ENCODE results near the gene KDM4B. TPM values are rescaled to one million over a fixed set of nuclear protein-coding genes. Genes with fewer than 3 reads are reported as not detected.

KDM4B gene
- total RNA-seq, 1 donor from 2014 or later = 34.6 TPM

DNA sequence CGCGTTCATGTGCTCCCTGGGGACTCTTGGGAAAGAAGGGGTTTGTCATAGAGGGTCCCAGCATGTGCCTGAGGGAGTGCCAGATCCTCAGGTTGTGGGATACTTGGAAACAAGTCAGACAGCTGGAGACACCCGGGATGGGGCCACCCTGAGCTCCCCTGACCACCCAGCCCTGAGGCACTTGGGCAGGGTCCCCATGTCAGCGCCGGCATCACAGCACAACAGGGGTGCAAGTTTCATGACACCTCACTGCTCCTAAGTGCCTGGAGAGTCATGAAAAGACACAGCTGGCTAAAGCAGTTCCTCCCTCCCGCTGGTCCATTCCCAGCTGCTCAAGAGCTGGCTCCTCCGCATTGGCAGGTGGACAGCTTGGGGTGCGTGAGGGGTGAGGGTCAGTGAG lies 102.7 kb downstream of the KDM4B start:
- intact Hi-C loops (cut with DNase I) = no loop called here
- no peak for DNase-seq

DNA sequence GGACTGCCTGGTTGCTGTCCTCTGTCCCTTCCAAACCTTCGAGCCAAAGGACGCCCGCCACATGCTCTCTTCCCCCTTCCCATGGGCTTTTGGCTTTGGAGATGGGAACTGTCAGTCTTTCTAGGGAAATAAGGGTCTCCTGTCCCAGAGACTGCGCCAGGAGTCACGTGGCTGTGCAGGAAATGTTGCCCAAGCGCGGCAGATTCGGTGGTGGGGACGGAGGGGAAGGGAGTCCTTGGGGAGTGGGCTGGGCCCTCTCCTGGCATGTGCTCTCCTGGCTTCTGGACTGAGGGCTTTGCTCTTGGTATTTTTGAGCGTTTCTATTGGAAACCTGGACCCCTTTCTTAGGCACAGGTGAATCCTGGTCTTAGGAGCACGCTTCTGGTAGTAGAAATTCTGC lies 103.2 kb downstream of the KDM4B start:
- peak; percentile 36 for ATAC-seq (ENCODE audit: poor library complexity)
- peak; percentile 66 for DNase-seq
- intact Hi-C loops (cut with DNase I) = no loop called here

More for the DNA sequence above, 102.7 kb downstream of the KDM4B start:
- ATAC-seq (ENCODE audit: poor library complexity) = peak; percentile 19

DNA sequence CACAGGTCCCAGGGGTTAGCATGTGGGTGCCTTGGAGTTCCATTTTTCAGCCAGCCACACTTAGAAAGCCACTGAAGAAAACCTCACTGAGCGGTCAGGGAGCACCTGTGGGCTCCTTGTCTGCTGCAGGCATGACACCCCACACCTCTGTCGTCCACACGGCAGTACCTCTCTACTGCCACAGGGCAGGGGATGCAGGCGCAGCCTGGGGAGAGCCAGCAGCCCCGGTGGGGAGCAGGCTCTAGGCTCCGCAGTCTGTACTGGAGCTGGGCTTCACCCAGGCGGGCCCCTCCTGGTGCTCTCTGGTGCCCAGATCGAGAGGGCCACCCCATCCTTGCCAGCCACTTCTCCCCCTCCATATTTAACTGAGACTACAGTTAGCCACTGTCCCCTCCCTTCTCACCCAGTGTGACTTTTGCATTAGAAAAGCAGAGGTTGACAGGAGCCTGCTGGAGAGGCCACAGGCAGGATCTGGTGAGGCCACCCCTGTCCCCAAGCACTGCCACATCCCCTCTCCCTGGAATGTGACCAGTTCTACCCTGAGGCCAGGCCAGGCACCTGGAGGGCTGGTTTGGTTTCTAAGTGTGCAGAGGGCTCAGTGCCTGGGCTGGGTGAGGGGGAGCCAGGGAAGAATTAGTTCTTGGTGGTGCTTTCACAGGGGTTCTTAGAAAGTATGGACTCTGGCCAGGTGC lies 104.4 kb downstream of the KDM4B start:
- no peak for DNase-seq
- intact Hi-C loops (cut with DNase I) = no loop called here
- ATAC-seq (ENCODE audit: poor library complexity) = no peak

DNA sequence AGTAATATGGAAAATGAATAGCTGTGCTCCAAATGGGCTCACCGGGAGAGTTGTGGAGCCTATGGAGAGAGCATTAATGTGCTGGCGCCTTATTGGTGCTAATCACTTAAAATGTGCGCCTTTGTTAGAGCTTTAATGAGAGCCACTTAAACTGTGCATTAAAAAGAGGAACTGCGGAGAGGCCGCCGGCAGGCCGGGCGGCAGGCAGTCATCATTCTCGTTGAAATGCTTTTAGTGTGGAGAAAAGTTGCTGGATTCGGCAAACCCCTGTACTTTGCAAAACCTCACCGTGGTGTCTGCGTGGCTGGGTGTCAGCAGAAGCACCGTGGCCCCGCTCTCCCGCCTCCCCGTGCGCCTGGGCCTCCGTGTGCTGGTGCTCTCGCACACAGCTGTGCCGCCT lies 105.5 kb downstream of the KDM4B start:
- no peak for ATAC-seq (ENCODE audit: poor library complexity)
- DNase-seq = no peak
- intact Hi-C loops (cut with DNase I) = no loop called here

DNA sequence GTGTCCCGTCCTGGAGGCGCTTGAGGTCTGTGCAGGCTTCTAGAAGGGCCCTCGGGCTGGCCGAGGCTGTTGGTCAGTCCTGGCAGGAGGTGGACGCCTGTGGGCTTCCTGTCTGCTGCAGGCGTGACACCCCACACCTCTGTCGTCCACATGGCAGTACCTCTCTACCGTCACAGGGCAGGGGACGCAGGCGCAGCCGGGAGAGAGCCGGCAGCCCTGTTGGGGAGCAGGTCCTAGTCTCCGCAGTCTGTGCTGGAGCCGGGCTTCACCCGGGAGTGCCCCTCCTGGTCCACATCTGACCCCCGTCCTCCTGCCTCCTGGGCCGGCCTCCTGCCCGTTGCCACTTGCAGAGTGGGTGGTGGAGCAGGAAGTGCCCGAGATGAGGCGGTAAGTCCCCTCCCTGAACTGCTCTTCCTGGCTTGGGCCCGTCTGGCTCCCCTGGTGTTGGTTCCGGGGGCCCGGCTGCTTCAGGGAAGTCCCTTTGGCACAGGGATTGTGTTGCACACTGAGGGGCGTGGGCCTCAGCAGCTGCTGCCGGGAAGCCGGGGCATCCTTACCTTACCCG lies 106.0 kb downstream of the KDM4B start:
- ATAC-seq (ENCODE audit: poor library complexity) = no peak
- DNase-seq = no peak
- intact Hi-C loops (cut with DNase I) = no loop called here

DNA sequence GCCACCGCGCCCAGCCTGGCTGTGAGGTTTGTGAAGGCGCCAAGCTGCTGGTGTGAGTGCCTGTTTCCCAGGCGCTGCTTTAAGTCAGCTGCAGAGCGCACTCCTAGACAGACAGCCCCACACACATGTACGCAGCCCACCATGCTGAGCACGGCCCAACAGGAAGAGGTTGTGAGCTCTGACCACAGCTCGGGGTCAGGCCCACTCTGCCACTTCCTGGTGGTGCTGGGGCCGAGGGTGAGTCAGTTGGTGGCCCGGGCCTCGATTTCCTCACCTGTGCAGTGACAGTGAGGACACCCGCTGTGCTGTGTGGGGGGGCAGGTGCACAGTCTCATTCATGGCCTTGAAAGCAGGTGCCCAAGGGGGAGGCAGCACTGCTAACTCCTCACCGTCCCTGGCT lies 106.7 kb downstream of the KDM4B start:
- DNase-seq (no peak), ATAC-seq (ENCODE audit: poor library complexity) (no peak)
- intact Hi-C loops (cut with DNase I) = no loop called here

DNA sequence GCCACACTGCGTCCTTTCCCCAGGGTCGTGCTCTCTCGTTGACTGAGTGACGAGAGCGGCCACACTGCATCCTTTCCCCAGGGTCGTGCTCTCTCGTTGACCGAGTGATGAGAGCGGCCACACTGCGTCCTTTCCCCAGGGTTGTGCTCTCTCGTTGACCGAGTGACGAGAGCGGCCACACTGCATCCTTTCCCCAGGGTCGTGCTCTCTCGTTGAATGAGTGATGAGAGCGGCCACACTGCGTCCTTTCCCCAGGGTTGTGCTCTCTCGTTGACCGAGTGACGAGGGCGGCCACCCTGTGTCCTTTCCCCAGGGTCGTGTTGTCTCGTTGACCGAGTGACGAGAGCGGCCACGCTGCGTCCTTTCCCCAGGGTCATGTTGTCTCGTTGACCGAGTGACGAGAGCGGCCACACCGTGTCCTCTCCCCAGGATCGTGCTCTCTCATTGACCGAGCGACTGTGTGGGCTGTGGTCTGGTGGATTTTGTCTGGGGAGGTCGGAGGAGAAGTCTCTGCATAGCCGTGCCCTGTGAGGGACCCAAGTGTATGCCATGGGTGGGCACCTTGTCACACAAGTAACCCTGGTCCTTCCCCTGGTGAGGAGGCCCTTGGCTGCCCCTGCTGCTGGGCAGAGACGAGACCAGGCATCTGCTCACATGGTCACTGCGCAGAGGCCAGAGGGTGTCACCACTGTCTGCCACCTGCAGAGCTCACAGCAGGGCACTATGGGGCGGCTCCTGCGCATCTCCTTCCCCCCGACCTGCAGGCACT lies 107.7 kb downstream of the KDM4B start:
- no peak for DNase-seq
- intact Hi-C loops (cut with DNase I) = no loop called here
- no peak for ATAC-seq (ENCODE audit: poor library complexity)

DNA sequence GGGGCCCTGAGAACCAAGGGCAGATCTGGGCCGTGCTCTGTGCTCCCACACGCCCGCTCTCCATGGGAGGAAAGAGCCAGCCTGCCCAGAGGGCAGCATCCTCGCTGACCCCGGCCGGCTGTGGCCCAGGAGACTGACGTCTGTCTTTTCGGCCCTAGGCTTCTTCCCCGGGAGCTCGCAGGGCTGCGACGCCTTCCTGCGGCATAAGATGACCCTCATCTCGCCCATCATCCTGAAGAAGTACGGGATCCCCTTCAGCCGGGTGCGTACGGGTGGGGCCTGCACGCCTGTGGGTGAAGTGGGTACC lies 108.2 kb downstream of the KDM4B start:
- ATAC-seq (ENCODE audit: poor library complexity) = no peak
- no peak for DNase-seq
- intact Hi-C loops (cut with DNase I) = no loop called here

DNA sequence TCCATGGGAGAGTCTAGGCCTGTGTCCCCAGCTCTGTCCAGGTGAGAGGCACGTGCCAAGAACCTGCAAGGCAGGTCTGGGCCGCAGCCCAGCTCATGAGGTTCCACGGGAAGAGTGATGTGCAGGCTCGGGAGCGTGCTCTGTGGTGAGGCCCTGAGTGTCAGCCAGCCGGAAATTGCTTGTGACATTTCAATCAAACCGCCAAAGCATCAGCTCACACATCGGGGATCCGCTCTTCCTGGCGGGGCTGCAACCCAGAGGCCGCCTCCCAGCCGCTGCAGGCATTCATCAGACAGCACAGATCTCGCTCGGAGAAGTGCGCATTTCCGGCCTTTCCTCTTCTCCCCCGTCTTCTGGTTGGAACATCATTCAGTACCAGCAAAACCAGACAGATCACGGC lies 109.3 kb downstream of the KDM4B start:
- ATAC-seq (ENCODE audit: poor library complexity) (peak; percentile 25), DNase-seq (no peak)

DNA sequence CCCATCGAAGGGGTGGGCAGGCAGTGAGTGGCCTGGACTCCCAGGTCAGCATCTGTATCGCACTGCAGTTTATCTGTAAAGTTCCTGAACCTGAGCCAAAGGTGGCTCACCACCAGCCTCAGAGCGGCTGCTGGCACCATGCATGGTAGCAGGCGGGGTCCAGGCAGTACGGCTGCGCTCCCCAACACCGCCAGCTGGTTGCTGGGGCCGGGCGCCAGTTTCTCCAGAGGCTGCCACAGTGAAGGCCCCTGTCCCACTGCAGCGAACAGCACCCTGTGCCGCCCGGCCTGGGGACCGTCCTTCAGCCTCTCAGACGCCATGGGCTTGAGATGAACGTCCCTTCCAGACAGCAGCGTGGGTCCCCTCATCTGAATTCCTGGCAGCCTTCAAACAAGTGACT lies 109.8 kb downstream of the KDM4B start:
- DNase-seq (peak; percentile 61), ATAC-seq (ENCODE audit: poor library complexity) (peak; percentile 76)
- intact Hi-C loops (cut with DNase I) = no loop called here

More for the DNA sequence above, 109.3 kb downstream of the KDM4B start:
- intact Hi-C loops (cut with DNase I) = no loop called here

DNA sequence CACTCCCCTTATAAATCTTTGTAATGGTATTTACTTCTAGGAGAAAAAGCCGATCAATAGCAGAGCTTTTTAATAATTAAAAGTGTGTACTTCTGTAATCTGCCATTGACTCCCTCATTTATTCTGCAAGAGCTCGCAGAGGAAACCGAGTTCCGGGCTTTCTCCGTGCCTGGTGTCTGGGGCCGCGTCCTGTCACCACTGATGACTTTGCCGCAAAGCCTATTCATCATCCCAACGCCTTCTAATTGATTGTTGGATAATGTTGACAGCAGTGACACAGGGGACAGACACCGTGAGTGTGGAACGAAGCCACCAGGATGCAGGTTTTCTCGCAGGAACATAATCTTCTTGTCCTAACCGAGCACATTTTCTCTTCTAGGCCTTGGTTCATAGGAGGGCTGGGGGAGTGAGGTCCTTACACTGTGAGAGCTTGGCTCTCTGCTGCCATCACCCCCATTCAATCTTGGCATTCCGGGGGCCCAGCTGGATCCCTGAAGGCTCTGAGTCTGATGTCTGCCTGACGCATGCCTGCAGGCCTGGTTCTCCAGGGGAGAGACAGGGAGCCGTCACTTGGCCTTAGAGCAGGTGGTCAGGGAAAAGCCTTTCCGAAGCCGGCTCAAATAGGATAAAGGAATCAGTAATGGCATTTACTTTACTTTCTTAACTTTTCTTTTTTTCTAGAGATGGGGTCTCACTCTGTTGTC lies 110.3 kb downstream of the KDM4B start:
- ATAC-seq (ENCODE audit: poor library complexity) (no peak), DNase-seq (no peak)
- intact Hi-C loops (cut with DNase I) = no loop called here

DNA sequence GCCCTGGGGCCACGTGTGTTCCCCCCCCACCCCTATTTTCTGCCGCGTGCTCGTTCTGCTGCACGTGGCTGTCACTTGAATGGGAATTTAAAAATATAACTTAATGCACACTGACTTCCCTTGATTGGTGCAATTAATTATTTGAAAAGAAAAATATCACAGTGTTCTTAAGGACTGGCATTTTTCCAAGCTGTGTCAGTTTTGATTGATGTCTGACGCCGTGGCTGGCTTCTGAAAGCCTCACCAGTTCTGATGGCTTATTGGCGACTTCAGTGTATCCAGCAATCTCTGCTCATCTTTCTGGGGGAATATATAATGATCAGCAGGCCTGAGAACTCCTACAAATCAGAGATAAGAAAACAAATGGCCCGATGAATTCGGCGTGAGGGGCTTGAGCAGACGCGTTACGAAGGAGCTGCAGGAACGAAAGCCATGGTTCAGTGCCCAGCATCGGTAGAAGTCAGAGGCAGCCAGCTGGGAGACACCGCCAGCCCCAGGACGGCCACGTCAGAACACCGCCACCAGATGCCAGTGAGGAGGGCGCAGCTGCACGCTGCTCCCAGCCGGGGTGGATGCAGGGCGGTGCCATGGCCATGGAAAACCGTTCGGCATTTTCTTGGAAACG lies 111.2 kb downstream of the KDM4B start:
- ATAC-seq (ENCODE audit: poor library complexity) = no peak
- intact Hi-C loops (cut with DNase I) = no loop called here
- DNase-seq = no peak

DNA sequence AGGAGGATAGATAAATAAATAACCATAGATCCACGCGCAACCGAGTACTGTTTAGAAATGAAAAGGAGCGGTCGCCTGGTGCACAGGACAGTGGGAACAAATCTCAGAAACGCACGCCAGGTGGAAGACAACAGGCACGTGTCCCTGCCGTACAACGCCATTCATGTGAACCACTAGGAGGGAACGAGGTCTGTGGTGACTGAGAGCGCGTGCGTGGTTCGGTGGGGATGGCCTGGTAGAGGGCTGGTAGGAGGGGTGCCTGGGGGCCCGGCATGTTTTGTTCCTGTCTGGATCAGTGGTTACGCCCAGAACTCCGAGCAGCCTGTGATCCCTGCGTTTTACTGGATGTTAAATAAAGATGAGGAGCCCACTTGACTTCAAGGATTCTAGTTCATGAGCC lies 111.9 kb downstream of the KDM4B start:
- ATAC-seq (ENCODE audit: poor library complexity) (no peak), DNase-seq (no peak)
- intact Hi-C loops (cut with DNase I) = no loop called here

DNA sequence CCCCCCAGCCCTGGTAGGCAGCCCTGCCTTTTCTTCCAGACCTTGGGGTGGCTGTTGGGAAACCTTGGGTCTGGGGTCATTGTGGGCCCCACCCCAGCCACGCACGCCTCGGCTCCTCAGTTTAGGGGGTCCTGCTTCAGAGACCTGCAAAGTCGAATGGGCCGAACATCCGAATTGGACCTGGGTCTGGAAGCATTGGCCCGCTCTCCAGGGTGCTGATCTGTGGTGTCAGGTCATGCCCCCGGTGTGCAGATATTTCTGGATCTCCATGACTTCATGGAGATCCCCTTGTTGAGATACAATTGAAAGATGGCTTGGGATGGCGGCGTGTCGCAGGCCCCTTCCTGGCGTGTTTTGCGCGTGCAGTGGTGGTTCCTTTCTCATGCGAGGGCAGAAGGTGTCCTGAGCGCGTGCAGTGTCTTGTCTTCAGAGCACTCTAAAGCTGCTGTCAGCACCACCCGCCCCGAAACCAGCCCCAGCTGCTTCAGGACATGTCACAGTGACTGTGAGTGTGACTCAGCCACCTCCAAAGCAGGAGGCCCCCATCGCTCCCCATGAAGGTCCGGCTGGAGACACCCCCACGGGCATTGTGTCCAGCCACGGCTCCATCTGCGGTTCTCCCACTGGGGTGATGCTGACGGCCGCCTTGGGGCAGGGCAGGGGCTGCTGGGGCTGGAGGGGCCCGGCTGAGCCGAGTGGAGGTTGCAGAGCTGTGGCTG lies 112.7 kb downstream of the KDM4B start:
- ATAC-seq (ENCODE audit: poor library complexity) (no peak), DNase-seq (no peak)
- intact Hi-C loops (cut with DNase I) = no loop called here

DNA sequence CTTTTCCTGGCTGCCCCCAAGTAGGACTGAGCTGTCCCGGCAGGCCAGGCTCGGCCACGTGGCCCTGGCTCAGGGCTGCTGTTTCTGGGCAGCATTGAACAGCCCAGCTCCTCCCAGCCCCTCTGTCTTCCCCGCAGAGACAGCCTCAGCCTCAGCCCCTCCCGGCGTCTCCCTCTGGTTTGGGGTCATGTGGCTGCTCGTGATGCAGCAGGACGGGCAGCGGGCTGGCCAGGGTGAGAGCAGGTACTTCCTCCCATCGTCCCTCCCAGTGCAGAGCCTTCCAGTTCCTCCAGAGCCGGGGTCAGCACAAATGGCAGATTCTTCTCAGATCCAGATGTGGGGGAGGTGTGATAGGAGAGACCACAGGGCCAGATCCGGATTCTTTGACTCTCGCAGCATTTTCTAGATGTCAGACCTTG lies 114.6 kb downstream of the KDM4B start:
- peak; percentile 67 for DNase-seq
- intact Hi-C loops (cut with DNase I) = no loop called here
- peak; percentile 50 for ATAC-seq (ENCODE audit: poor library complexity)

DNA sequence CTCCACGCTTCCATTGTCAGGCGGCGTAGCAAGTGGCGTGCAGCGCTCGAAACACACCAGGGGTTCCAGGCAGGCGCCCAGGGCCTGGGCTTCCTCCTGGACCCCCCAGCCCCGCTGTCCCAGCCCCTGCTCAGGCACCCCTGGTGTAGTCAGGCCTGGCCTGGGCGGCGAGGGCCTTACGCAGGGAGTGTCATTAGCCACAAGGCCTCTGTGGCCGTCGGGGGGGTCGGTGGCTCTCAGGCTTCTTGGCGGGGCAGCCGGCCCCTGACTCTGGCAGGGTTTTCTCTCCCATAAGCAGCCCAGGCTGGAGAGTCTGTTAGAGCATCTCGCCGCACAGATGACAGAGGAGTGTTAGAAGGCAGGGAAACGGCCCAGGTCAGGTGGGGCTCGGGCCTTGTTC lies 116.7 kb downstream of the KDM4B start:
- intact Hi-C loops (cut with DNase I) = no loop called here
- ATAC-seq (ENCODE audit: poor library complexity) = no peak

DNA sequence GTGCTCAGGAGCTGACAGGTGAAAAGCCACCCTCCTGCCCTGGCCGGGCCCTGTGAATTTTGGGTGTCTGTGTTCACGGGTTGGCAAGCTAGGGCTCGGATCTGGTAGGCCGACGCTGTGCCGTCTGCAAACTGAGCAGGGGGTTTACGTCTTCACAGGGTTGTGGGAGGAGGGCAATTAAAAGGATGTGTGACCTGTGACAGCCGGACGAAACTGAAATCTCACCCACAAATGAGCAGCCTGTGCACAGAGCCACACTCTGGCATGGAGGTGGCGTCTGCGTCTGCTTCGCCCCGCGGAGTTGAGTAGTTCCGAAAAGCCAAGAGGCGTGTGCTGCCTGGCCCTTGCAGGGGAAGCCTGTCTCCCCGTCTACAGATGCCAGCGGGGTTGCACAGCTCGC lies 117.3 kb downstream of the KDM4B start:
- intact Hi-C loops (cut with DNase I) = no loop called here
- DNase-seq = no peak
- ATAC-seq (ENCODE audit: poor library complexity) = no peak

More for the DNA sequence above, 116.7 kb downstream of the KDM4B start:
- no peak for DNase-seq

DNA sequence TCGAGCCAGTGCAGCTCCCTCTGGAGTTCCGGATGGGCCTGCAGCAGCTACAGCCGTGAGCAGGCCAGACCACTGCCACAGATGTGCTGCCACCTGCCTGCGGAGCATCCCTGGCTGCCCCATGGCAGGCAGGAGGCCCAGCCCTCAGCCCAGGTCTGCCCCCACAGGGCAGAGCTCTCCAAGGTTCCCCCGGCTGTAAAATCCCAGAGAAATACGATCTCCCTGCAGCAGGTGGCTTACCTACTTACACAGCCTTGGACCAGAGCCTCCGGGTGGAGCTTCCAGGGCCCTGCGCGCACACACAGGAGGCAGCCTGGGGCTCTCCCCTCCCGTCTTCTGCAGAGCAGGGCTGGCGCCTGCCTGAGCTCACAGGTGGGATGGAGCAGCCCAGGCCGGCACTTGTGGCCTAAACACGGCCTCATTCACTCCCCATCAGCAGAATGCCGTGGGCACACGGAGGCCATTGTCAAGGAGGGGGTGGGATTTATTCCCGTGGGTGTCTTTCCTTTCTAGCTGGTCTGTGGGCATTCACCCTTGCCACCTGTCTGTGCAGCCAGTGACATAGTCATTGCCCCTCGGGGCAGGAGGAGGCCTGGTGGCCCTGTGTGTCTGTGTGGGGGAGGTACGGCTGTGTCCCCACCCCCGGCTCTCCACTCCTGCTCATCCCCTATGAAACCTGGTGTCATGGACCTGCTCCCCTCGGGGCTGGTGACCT lies 118.0 kb downstream of the KDM4B start:
- DNase-seq = no peak
- no peak for ATAC-seq (ENCODE audit: poor library complexity)
- intact Hi-C loops (cut with DNase I) = no loop called here
